Ishikawa (cell line): ENCODE data around the gene CNTROB.
A peak's percentile ranks its signal among the peaks of the same experiment; 100 is the strongest.

ENCODE experiments used
- CEBPB ChIP-seq: IDR thresholded peaks from 2 replicates; pipeline ENCODE4 v1.6.1; 2012
- CREB1 ChIP-seq: IDR thresholded peaks from 2 replicates; pipeline ENCODE4 v1.6.1; 2012; ENCODE audit warnings: low read depth
- EGR1 ChIP-seq: IDR thresholded peaks from 2 replicates; pipeline ENCODE4 v1.6.1; 2012
- EP300 ChIP-seq: IDR thresholded peaks from 2 replicates; pipeline ENCODE4 v1.6.1; 2012; ENCODE audit warnings: borderline replicate concordance
- FOXM1 ChIP-seq: IDR thresholded peaks from 2 replicates; pipeline ENCODE4 v1.6.1; 2012; ENCODE audit warnings: low read depth, borderline replicate concordance
- MAX ChIP-seq: IDR thresholded peaks from 2 replicates; pipeline ENCODE4 v1.6.1; 2012
- NFIC ChIP-seq: IDR thresholded peaks from 2 replicates; pipeline ENCODE4 v1.6.1; 2012
- RAD21 ChIP-seq: IDR thresholded peaks from 2 replicates; pipeline ENCODE4 v1.6.1; 2012; ENCODE audit warnings: low read depth
- REST ChIP-seq: IDR thresholded peaks from 2 replicates; pipeline ENCODE4 v1.6.1; 2012; ENCODE audit warnings: low read depth, mild to moderate bottlenecking
- TAF1 ChIP-seq: IDR thresholded peaks from 2 replicates; pipeline ENCODE4 v1.6.1; 2012; ENCODE audit warnings: low read depth, mild to moderate bottlenecking
- TCF12 ChIP-seq: IDR thresholded peaks from 2 replicates; pipeline ENCODE4 v1.6.1; 2012; ENCODE audit warnings: low read depth
- TEAD4 ChIP-seq: IDR thresholded peaks from 2 replicates; pipeline ENCODE4 v1.6.1; 2012
- USF1 ChIP-seq: IDR thresholded peaks from 2 replicates; pipeline ENCODE4 v1.6.1; 2012
- YY1 ChIP-seq: IDR thresholded peaks from 2 replicates; pipeline ENCODE4 v1.6.1; 2012; ENCODE audit warnings: low read depth
- ZBTB7A ChIP-seq: IDR thresholded peaks from 2 replicates; pipeline ENCODE4 v1.6.1; 2012; ENCODE audit warnings: low read depth

Gene CNTROB

GRCh38 chr17:7931709-7932482 lies at the start of gene CNTROB, which contains the start of gene TRAPPC1:
Gene CNTROB, plus strand, starts transcription at chr17:7932206. Its CDS starts 874 bp downstream, at chr17:7933080.
Gene TRAPPC1, minus strand, starts transcription at chr17:7931946. Its CDS starts 117 bp downstream, at chr17:7931829.
- no peak for TF ChIP-seq RAD21
- peak; percentile 61 for TF ChIP-seq TAF1
- TF ChIP-seq USF1 = no peak
- TF ChIP-seq CEBPB = no peak
- 0 out of 2 replicates have a peak, but pooled peaks have one; percentile 13 for TF ChIP-seq YY1
- peak; percentile 55 for TF ChIP-seq ZBTB7A
- TF ChIP-seq TEAD4 = no peak
- TF ChIP-seq FOXM1 = no peak
- TF ChIP-seq REST = no peak
- no peak for TF ChIP-seq NFIC
- TF ChIP-seq MAX = peak; percentile 19; the same call in 1 of the 2 replicates
- TF ChIP-seq EP300 = no peak
- TF ChIP-seq TCF12 = no peak
- TF ChIP-seq CREB1 = peak; percentile 79
- peak; percentile 39; the same call in 1 of the 2 replicates for TF ChIP-seq EGR1

GRCh38 chr17:7882629-7883028 lies 49.4 kb upstream of the CNTROB start:
- TF ChIP-seq ZBTB7A = no peak
- no peak for TF ChIP-seq TAF1
- no peak for TF ChIP-seq FOXM1
- TF ChIP-seq REST = no peak
- TF ChIP-seq NFIC = no peak

- TF ChIP-seq NFIC = no peak
- TF ChIP-seq YY1 = peak; percentile 60; the same call in 1 of the 2 replicates
- 0 out of 2 replicates have a peak, but pooled peaks have one; percentile 29 for TF ChIP-seq ZBTB7A
Measured at GRCh38 chr17:7883781-7884386, 48.1 kb upstream of the CNTROB start.

GRCh38 chr17:7884581-7885366 lies 47.2 kb upstream of the CNTROB start:
- 0 out of 2 replicates have a peak, but pooled peaks have one; percentile 0 for TF ChIP-seq ZBTB7A
- TF ChIP-seq EGR1 = no peak

- TF ChIP-seq TCF12 (peak; percentile 21; the same call in 1 of the 2 replicates), TEAD4 (no peak), ZBTB7A (peak; percentile 86), CREB1 (no peak), USF1 (peak; percentile 57), RAD21 (no peak), MAX (peak; percentile 71)
Measured at GRCh38 chr17:7885367-7886226, 46.4 kb upstream of the CNTROB start.
